IPS-11a (cell line): ENCODE data around the gene CBX4.

Experiments
- H3K4me3 ChIP-seq: one replicate; pipeline ENCODE4 v1.5.1; 2013; ENCODE audit warnings: low read depth, low read length, control low read depth

CBX4 gene

DNA sequence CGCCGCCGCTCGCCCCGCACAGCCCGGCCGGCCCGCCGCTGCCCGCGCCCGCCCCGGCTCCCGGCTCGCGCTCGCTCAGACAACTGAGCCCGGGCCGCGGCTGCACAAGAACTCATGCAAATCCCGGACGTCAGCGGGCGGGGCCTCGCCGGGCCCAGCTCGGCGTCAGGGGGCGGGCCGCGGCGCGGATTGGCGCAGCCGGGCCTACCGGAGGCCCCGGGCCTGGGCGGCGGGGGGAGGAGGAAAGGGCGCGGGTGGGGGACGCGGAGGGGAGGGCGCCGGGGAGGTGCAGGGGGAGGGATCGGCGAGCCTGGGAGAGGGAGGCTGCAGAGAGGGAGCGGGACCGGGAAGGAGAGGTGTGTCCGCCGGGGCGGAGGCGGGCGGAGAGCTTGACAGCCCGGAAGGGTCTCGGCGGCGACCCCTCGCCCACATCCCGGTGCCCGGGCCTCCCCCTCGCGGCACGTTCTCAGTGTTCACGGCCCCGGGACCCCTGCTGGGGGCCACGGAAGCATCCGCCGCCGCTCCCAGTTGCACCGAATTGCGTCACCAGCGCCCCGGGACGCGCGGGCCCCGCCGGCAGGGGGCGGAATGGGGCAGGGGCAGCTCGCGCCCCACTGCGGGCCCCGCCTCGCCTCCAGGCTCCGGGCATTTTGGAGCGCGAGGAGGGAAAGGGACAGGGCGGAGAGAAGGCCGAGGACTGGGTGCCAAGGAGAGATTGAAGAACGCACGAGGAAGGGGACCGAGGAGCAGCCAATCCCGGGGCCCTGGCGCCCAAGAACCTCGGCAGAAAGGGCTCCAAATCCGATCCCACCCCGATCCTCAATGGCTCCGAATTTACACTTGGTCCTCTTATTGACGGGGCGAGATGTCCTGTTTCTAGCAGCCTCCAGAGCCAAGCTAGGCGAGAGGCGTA, at the start of gene CBX4:
TSS of gene CBX4 (minus strand) at position 85 of the 913 bp plus-strand sequence. CDS start 189 bp downstream, outside the sequence.
- peak within 1 kb of the TSS; percentile 69 for H3K4me3 ChIP-seq

DNA sequence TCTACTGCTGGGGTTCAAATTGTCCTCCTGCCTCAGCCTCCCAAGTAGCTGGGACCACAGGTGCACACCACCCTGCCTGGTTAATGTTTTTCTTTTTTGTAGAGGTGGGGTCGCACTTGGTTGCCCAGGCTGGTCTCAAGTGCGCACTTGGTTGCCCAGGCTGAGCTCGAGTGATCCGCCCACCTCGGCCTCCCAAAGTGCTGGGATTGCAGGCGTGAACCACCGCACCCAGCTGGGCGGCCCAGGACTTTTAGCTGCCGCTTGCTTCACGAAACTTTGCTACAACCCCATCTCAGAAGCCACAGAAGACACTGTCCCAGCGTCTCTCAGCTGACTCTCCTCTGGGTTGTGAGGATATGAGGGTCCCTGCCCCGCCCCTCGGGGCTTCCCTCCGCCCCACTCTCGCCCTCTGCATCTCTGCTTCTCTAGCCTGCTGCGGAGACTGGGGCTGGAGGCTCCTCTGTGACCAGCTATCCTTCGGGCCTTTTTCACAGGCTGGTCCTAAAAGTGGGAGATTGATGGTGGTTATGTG, 48.8 kb upstream of the CBX4 start:
- no peak overlapping the region for H3K4me3 ChIP-seq

- no peak overlapping the region for H3K4me3 ChIP-seq
These were observed 48.3 kb upstream of the CBX4 start for GRCh38 chr17:79887451-79887991.

- H3K4me3 ChIP-seq, result no peak overlapping the region
These were observed 44.0 kb upstream of the CBX4 start for GRCh38 chr17:79883202-79883601.

DNA sequence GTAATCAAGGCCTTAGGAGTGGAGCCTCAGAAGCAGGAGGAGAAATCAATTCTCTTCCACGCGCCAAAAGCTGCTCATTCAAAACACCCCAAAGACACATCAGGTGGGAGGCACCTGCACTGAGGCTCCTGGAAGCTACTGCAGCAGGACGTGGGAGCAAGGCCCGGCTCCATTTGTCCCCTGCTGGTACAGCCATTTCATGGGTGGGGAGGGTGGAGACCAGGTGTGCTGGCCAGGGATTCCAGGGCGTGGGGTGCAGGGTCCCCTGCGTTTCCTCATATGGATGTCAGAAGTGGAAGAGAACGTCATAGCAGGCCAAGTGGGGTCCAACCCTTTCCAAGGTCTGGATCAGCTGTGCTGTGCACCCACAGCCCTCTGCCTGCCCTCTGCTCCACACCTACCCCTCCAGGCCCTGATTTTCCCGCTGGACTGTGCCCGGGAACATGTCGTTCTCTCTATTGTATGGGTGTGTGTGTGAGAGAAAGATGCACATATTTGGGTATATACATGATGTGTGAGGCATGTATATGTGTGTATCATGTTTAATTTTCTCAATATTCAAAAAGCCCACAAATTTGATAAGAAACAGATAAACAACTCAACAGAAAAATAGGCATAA, 39.2 kb upstream of the CBX4 start:
- H3K4me3 ChIP-seq, result no peak overlapping the region

- H3K4me3 ChIP-seq, result no peak overlapping the region
These were observed 37.8 kb upstream of the CBX4 start for GRCh38 chr17:79877041-79877440.

DNA sequence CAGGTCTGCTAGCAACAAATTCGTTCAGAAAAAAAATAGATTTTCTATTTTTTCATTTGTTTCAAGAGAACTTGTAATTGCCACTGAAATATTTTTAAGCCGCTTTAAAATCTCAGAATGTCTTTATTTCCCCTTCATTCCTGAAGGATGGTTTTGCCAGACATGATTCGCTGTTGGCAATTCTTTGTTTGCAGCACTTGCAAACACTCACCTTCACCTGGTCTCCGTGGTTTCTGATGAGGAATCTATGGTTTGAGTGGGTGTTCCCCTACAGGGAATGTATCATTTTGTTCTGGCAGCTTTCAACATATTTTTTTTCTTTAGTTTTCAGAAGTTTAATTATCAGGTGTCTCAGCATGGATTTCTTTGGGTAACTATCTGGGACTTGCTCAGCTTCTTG, 36.3 kb upstream of the CBX4 start:
- no peak overlapping the region for H3K4me3 ChIP-seq

- no peak overlapping the region for H3K4me3 ChIP-seq
These were observed 35.2 kb upstream of the CBX4 start for GRCh38 chr17:79874329-79874981.

DNA sequence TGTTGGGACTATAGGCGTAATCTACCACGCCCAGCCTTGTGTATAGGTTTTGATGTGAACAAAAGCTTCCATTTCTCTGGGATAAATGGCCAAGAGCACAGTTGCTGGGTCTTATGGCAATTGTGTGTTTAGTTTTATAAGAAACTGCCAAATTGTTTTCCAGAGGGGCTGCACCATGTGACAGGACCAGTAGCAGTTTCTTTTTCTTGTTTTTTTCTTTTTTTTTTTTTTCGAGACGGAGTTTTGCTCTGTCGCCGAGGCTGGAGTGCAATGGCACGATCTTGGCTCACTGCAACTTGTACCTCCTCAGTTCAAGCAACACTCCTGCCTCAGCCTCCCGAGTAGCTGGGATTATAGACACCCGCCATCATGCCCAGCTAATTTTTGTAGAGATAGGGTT, 34.3 kb upstream of the CBX4 start:
- no peak overlapping the region for H3K4me3 ChIP-seq

DNA sequence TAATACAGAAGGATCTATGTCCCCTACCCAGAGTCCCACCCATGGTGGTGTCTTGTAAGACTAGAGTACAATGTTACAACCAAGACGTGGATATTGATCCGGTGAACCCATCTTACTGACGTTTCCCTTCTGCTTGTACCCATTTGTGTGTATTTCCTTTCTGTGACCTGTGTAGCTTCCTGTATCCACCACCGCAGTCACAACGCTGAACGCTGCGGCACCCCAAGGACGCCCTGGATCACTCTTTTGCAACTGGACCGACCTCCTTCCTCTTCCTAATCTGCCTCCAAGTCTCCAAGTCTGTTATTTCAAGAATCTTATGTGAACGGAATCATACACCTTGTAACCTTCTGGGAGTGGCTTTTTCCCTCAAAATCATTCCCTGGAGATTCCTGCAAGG, 33.5 kb upstream of the CBX4 start:
- H3K4me3 ChIP-seq, result no peak overlapping the region

DNA sequence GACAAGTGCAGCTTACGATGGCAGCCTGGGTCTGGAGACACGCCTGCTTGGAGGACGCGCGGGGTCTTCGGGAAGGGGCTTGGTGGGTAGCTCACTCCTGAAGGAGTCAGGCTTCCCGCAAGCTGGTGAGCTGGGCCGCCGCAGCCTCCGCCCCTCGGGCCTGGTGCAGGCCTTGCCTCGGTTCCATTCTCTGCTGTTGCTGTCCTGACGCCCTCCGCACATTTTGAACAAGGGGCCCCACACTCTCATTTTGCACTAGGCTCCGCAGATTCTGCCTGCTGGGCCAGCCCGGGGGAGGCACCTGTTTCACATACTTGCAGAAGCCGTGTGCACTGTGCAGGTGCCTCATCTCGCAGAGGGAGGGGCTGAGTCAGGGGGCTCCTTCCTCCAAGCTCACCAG, 31.9 kb upstream of the CBX4 start:
- no peak overlapping the region for H3K4me3 ChIP-seq

- H3K4me3 ChIP-seq, result no peak overlapping the region
These were observed 31.3 kb upstream of the CBX4 start for GRCh38 chr17:79870540-79870939.

GRCh38 chr17:79866791-79867518, 27.7 kb upstream of the CBX4 start:
- H3K4me3 ChIP-seq, result no peak overlapping the region

GRCh38 chr17:79865351-79866210, 26.3 kb upstream of the CBX4 start:
- H3K4me3 ChIP-seq, result no peak overlapping the region

DNA sequence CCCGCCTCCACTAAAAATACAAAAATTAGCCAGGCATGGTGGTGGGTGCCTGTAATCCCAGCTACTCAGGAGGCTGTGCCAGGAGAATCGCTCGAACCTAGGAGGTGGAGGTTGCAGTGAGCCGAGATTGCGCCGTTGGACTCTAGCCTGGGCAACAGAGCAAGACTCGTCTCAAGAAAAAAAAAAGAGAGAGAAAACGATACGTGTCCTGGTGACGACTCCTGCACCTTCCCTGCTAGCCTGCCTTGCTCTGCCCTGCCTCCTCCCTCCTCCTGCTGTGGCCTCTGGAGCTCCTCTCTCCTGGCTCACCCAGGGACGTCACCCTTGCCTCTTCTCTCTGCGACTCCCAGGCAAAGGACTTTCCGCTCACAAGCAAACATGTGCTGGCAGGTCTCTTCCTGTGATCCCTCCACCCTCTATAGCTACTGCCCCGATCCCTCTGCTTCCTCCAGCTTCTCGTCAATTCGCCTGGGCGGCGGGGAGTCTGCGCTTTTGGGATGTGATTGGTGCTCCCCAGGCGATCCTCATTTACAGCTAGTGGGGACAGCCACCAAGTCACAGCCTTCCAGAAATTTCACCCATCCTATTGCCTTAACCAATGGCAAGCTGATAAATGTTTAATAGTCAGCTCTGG, 25.5 kb upstream of the CBX4 start:
- H3K4me3 ChIP-seq, result no peak overlapping the region

- no peak overlapping the region for H3K4me3 ChIP-seq
These were observed 24.9 kb upstream of the CBX4 start for GRCh38 chr17:79864147-79864546.

DNA sequence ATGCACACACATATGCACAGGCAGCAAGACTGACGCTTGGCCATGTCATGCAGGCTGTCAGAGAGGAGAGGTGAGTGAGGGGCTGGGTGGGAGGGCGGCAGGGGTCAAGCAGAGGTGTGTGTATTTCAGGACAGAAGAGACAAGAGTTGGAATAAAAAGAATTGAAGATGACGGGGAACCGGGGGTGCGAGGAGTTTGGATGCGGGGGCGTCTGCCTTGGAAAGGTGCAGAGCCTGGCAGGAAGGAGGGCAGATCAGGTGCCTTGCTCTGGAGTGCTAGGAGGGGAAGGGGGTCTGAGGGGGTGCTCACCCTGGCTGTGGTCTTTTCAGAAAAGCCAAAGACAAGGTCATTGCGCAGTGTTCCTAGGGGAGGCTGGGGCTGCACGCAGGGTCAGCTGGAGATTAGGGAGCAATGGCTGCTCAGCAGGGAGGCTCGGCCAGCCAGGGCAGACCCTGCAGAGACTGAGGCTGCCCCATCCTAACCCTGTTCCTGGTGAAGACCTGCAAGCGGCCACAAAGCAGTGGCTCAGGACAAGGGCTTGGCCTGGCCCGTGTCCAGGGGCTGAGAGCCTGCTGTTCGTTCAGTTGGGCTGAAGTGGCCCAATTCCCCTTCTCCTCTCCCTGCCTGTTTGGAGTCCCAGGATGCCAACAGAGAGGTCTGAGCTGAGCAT, 23.7 kb upstream of the CBX4 start:
- no peak overlapping the region for H3K4me3 ChIP-seq

- H3K4me3 ChIP-seq, result no peak overlapping the region
These were observed 23.0 kb upstream of the CBX4 start for GRCh38 chr17:79862238-79862637.
